HTERT RPE-1 (cell line): ENCODE results near the gene AKTIP.
"Not testable (repeated sequence)": the region's sequence is repeated elsewhere in the genome, so short reads cannot be mapped to it uniquely, and the experiment has no call there.

ENCODE experiments used
- in situ Hi-C: fragments of 300-500 bp; cut with MboI; formaldehyde crosslinking; loops from 4 replicates; pipeline ENCODE4 v1.14.3; 2020; ENCODE audit warnings: low sequenced_read_pairs

Gene AKTIP

GRCh38 chr16:53515811-53516210, 12.8 kb upstream of the AKTIP start:
- in situ Hi-C loops, result no loop called here

DNA sequence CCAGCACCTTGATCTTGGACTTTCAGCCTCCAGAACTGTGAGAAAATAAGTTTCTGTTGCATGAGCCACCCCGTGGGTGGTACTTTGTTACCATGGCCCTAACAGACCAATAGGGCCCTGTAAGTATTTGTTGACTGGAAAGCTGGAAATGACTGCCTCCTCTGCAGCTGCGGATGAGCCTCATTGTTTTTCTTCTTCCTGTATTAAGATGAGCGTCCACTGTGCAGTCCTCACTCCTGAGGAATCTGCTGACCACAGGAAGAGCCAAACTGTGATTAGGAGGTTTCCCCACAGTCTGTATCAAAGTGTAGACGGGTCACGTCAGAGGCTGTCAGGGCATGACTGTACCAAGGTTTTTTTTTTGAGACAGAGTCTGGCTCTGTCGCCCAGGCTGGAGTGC, 12.2 kb upstream of the AKTIP start:
- in situ Hi-C loops, result no loop called here

DNA sequence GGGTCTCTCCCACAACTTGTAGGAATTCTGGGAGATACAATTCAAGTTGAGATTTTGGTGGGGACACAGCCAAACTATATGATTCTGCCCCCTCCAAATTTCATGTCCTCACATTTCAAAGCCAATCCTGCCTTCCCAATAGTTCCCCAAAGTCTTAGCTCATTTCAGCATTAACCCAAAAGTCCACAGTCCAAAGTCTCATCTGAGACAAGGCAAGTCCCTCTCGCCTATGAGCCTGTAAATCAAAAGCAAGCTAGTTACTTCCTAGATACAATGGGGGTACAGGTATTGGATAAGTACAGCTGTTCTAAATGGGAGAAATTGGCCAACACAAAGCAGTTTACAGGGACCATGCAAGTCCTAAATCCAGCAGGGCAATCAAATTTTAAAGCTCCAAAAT, 9.8 kb upstream of the AKTIP start:
- in situ Hi-C loops, result not testable (repeated sequence)

- in situ Hi-C loops, result no loop called here
Observed at GRCh38 chr16:53511403-53512280, 8.6 kb upstream of the AKTIP start.

GRCh38 chr16:53511084-53511402, 8.0 kb upstream of the AKTIP start:
- in situ Hi-C loops, result no loop called here

DNA sequence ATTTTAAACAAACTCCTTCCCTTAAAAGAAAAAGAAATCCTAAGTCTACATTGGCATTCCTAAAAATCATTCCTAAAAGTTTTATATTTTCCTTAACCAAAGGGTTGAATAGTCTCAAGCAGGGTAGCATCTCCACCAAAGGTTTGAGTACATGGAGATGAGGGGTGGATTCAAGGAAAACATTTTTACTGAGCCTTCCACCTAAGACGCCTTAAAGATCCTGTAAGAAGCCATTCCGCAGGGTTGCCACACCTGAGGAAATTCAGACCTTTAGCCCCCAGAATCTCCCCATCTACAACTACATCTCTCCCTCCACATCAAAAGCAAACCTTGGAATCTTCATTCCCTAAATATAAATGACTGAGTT, 7.7 kb upstream of the AKTIP start:
- in situ Hi-C loops, result no loop called here

DNA sequence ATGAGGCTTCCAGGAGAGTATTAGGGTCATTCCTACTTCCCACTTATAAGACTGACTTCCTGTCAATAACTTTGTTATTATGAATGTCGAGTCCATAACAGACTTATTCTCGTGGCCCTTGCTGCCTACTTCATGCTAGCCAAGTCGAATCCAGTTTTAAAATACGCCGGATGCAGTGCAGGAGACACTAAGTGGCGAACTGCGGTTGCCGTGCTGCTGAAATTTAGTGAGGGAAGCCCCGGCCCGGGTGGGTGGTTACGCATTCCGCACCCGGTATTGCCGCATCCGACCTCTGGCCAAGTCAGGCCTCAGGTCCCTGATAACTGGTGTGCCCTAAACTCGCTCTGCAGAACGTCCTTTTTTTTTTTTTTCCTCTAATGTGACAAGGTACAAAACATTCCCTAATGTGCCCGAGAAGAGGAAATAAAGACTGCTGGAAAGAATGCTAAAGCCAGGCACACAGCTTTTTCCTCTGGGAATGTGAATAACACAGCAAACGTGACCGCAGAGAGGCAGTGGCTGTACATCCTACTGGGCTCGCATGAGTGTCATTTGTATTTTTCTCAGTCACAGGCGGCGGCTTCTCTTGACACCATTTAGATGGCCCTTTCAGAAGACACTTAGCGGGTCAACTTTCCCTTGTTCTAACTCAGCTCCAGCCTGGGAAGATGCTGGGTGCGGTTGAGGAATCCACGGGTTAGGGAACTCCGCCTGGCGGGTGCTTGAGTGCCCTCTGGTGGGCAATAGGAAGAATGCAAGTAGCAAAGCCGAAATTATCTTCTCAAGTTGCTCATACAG, 7.1 kb upstream of the AKTIP start:
- in situ Hi-C loops, result no loop called here

DNA sequence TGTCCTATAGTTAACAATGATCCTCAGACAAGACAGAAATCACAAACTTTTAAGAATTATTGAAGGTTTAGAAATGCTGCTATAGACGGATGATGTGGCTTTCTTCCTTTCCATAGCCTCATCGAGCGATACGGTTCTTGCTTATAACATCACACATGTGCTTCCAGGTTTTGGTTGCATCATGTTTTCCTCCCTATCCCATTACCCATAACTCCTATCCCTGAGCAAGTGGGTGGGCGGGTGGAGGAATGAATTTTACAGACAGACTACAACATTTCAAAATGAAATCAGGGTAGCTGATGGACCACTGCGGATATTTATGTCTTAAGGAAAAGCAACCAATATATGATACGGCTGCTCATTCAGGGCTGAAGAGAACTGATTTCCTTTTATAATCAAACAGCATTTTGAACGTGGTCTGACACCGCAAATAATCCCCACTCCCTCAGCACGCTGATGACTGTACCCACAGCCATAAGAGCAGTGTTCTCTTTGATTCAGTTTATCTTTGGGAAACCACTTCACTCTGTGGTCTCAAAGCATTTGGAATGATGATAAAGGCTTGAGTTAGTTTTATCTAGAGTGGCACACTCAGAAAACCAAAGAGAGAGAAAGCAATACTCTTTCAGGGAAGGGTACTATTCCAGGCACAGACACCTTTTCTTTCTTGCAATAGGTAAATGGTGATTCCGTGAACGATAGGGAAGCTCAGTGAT, 4.6 kb upstream of the AKTIP start:
- in situ Hi-C loops, result no loop called here

DNA sequence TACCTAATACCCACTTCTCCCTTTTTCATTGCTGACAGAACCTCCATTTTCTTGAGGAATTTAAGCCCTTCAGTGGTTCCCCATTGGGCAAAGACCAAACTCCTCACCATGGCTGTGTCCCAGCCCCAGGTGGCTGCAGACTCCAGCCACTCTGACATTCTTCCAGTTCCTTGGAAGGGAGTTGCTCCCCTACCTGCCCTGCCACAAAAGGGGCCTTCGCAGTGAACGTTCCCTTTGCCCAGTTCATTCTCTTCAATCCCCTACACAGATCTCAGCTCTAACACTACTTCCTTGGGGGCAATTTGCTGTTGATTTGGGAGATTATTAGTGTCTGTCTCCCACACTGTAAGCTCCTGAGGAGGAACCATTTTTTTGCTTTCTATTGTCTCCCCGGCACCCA, 3.2 kb upstream of the AKTIP start:
- in situ Hi-C loops, result no loop called here

- in situ Hi-C loops, result no loop called here
Observed at GRCh38 chr16:53504665-53505064, 1.7 kb upstream of the AKTIP start.

DNA sequence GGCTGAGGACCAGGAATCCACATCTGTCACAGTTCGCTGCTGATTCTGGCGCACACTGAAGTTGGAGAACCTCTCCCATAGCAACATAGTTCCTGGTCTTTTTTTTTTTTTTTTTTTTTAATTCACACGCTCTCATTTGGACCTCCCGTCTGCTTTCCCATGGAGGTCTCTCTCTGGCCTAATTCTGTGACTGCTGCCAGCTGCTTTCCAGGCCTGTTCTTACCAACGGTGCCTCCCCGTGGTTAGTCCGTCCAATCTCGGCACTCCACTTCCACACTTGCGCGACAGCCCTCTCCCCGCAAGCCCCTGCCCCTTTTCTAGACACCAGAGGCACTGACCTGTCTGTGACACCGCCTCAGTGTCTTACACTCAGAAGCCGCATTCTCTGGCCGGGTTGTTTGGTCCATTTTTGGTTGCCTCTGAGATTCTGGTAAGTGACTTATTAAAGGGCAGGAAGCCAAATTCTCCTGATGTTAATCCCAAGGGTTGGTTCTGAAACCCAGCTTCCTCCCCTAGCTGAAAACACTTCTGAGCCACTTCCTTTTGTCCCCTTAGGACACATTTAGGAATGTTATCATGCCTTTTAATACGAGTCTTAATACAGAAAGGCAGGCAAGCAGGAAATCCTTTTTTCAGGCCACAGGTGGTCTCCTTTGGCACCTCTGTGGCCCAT, 1.1 kb upstream of the AKTIP start:
- in situ Hi-C loops, result no loop called here

DNA sequence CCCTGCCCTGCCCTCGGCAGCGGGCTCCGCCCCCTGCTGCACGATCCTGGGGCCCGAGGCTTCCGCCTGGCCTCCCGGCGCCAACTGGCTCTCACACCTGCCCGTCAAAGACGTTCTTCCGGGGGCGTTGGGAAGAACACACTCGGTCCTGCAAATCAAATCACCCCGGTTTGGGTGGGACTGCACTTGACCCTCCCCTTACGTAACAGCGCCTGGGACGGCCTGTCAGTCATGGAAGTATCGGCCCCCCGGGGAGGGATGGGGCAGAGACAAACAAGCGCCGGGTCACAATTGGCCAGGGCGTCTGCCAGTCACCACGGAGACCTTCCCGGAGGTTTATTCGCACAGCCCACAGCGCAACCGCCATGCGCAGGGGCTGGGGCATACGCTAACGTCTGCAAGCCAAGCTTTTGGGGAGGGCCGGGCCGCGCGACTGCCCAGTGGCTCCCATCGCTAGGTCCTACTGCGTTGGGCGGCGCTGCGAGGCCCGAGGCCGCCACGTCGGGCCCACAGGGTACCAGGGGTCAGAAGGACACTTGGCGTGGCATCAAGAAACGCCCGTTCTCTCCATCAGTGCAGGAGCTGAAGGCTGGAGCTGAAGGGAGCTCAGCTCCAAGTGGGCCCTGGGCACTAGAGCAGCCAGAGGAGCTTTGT, 388 bp upstream of the AKTIP start:
- in situ Hi-C loops, result no loop called here

GRCh38 chr16:53501216-53501859, 1.7 kb downstream of the AKTIP start:
- in situ Hi-C loops, result no loop called here

GRCh38 chr16:53498984-53499383, 4.0 kb downstream of the AKTIP start:
- in situ Hi-C loops, result no loop called here

GRCh38 chr16:53495325-53495724, 7.7 kb downstream of the AKTIP start:
- in situ Hi-C loops, result no loop called here

DNA sequence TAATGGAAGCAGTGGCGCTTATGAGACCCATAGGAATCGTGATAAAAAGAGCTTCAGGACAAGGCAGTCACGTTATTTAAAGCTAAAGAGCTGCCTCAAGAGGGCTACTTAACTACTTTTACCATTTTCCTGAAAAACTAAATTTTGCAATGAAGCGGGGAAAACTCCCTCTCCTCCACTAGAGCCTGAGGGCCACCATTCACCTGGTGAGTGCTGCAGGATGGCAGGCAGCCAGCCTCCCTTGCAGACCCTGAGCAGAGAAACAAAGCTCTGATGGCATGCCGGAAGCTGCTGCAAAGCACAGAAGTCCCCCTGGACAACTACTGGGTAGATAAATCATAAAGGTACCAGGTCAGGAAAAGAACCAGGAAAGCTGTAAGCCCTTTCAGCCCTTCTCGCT, 8.4 kb downstream of the AKTIP start:
- in situ Hi-C loops, result no loop called here

DNA sequence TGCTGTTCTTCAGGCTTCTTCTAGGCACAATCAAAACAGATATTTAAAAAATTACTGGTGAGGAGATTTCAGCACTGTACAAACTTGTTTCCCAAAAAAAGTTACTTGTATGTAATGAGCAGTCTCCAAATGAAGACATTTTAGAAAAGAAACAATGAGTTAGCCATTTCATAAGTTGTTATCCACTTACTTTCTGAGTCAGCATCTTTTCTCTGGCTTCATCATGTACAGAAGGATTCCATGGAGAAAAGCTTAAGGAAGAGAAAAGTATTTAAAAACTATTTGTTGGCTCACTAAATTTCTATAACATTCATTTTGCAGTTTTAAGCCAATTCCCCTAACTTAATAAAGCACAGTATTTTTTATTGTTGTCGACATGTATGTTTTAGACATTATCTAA, 10.5 kb downstream of the AKTIP start:
- in situ Hi-C loops, result no loop called here

- in situ Hi-C loops, result no loop called here
Observed at GRCh38 chr16:53489755-53490154, 13.3 kb downstream of the AKTIP start.

GRCh38 chr16:53486230-53486629, 16.8 kb downstream of the AKTIP start:
- in situ Hi-C loops, result no loop called here

GRCh38 chr16:53484542-53484941, 18.5 kb downstream of the AKTIP start:
- in situ Hi-C loops, result no loop called here
